ENCODE measurements around the gene QPCTL.
"Not testable (repeated sequence)": the region's sequence is repeated elsewhere in the genome, so short reads cannot be mapped to it uniquely, and the experiment has no call there.

Gene QPCTL

GRCh38 chr19:45677351-45678230 lies 14.9 kb upstream of the QPCTL start:
- peak; percentile 82 for DNase-seq

GRCh38 chr19:45681391-45682015 lies 11.0 kb upstream of the QPCTL start:
- peak; percentile 85 for DNase-seq

DNA sequence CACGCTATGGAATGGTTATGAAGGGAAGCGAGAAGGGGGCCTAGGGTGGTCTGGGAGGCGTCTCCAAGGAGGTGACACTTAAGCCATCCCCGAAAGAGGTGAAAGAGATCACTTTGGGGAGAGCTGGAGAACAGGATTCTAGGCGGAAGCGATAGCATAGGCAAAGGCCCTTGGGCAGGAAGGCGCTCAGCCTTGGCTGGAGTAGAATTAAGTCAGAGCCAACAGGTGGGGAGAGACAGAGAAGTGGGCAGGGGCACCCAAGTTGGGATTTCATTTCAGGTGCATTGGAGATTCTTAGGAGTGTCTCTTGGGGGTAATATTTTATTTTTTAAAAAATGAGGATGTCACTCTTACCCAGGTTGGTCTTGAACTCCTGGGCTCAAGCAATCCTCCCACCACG lies 10.3 kb upstream of the QPCTL start:
- DNase-seq, result no peak

DNA sequence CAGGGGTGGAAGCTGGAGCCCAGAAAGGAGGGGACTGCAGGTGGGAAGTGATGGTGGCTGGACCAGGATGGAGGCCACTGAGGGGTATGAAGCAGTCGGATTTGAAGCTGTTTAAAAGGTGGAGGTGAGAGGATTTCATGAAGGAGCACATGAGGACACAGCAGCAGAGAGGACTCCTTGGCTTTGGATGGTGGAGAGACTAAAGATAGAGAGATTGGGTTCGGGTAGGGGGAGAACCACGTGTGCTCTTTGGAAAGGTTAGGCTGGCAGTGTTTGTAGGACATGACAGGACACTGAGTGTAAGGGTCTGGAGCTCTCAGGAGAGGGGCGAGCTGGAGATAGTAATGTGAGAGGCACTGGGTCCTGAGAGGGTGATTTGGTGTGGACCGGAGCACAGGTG lies 9.6 kb upstream of the QPCTL start:
- no peak for DNase-seq

DNA sequence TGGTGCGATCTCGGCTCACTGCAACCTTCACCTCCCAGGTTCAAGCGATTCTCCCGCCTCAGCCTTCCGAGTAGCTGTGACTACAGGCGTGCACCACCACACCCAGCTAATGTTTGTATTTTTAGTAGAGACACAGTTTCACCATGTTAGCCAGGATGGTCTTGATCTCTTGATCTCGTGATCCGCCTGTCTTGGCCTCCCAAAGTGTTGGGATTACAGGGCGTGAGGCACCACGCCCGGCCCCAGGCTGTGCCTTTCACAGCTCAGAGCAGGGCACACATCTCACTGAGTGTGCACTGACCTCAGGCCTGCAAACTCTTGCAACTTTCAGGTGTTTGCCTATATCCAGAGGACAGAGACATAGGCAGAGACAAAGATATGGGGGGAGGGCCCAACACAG lies 7.4 kb upstream of the QPCTL start:
- DNase-seq, result not testable (repeated sequence)

DNA sequence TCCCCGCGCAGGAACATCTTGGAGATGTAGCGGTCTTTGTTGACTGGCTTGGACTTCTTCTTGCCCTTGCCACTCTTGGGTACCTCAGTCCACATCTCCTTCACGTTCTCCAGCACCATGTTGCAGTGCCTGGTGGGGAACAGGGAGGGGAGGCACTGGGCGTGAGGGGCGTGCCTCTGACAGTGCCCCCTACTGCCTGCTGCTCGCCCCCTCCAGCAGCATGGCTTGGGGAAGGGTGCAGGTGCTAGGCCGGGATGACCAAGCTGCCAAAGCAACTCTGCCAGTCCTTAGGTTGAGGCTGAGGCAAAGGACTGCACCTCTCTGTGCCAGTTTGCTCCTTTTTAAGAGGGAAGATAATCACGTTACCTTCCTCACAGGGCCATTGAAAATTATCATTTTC lies 4.9 kb upstream of the QPCTL start:
- no peak for DNase-seq

DNA sequence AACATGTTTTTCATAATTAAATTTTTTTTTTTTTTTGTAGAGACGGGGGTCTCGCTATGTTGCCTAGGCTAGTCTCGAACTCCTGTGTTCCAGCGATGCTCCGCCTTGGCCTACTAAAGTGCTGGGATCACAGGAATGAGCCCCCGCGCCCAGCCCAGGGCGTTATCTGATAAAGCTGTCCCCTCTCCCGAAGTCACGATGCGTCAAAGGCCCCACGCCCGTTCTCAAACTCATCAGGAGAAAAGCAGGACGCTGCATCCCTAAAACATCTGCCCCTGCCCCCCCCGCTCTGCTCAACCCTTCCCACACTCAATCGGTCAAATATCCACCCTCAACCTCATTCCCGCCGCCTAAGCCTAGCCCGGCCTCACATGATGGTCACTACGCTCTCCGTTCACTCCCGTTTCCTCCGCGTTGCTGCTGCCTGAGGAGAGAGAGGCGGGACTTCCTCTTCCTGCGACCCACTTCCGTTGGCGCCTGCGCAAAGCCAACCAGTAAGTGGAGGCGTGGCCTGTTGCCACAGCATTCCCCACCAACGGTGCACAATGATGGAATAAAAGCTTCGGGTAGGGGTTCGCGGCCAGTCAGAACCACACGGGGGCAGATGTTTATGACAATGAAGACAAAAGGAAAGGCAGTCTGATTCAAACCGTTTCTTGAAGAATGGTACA lies 815 bp upstream of the QPCTL start, which contains the start of gene SNRPD2:
Gene SNRPD2 (minus strand): TSS at position 438 of the 671 bp plus-strand sequence. CDS start 65 bp downstream, at position 373.
- DNase-seq, result peak; percentile 87

DNA sequence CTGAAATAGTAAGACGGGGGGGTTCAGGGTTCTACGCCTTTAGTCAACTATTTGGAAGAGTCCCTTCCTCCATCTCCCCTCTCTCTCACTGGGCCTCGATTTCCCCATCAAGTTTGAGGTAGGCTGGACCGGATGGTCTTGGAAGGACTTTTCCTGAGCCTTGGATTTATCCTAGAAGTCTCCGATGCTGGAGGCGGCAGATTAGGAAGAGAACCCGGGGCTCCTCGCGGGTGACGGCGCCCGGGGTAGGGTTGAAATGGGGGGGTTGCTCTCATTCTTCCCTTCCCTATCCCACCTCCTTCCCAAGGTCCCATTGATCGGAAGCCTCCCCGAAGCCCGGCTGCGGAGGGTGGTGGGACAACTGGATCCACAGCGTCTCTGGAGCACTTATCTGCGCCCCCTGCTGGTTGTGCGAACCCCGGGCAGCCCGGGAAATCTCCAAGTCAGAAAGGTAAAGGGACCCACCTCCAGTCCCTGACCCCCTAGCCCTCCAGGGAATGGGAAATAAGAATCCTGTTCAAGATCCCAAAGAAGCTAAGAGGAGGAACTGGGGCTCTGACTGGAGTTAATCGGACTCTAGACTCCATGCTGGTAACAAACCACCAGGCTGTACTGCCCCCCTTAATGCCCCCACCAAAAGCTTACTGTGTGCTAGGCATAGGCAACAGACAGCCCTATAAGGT lies 781 bp downstream of the QPCTL start:
- peak; percentile 79 for DNase-seq

GRCh38 chr19:45701676-45702075 lies 9.2 kb downstream of the QPCTL start:
- no peak for DNase-seq

DNA sequence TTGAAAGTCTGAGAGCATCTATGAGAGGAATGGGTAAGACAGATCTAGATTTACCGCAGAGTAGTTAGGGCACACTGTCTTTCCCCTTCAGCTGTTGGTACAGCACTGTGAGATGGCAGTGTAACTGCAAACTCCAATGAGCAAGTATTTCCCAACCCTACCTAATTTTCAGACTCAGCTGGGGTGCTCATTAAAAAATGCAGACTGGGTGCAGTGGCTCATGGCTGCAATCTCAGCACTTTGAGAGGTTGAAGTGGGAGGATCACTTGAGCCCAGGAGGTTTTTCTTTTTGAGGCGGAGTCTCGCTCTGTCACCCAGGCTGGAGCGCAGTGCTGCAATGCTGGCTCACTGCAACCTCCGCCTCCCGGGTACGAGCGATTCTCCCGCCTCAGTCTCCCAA lies 12.6 kb downstream of the QPCTL start:
- no peak for DNase-seq

DNA sequence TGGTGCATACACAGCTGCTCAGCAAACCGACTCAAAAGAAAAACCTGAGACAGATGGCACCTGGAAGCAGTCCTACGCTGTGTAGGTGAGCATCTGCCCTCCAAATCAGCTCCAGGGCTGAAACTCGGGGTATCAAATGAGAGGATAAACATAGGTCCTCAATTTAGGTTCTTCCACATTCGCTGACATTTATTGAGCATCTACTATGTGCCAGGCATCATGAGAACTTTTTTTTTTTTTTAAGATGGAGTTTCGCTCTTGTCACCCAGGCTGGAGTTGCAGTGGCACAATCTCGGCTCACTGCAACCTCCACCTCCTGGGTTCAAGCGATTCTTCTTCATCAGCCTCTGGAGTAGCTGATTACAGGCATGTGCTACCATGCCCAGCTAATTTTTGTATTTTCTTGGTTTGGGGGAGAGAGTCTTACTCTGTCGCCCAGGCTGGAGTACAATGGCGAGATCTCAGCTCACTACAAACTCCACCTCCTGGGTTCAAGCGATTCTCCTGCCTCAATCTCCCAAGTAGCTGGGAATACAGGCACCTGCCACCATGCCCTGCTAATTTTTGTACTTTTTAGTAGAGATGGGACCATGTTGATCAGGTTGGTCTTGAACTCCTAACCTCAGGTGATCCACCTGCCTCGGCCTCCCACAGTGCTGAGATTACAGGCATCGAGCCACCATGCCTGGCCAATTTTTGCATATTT lies 13.4 kb downstream of the QPCTL start:
- DNase-seq, result no peak

DNA sequence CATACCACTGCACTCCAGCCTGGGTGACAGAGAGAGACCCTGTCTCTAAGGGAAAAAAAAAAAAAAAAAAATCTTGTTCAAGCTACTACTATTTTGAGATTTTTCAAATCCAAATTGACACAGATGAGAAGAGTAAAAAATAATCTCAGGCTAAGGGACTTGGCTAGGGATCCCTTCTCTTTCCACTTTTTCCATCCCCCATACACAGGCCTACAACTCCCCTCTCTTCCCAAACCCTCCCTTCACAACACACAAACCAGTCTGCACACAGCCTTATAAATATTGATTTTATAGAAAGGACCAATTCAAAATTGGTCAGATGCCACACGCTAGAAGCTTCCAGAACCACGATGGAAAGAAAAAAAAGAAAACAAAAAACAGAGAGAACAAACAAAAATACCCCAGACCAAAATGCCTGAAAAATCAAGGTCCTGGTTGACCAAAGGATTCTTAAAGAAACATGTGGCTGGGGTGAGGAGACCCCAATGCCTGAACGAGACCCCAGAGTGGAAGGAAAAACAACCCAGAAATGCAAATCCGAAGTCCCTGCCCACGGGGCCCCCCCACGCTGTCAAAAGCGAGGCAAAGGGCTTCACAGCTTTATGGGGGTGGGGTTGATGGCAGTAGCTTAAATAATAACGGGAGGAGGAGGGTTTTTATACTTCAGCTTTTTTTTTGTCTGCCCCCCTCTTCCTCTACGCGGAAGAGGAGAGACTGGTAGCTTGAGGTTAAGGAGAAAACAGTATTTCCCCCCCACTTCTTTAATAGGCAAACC lies 18.1 kb downstream of the QPCTL start:
- DNase-seq, result no peak

DNA sequence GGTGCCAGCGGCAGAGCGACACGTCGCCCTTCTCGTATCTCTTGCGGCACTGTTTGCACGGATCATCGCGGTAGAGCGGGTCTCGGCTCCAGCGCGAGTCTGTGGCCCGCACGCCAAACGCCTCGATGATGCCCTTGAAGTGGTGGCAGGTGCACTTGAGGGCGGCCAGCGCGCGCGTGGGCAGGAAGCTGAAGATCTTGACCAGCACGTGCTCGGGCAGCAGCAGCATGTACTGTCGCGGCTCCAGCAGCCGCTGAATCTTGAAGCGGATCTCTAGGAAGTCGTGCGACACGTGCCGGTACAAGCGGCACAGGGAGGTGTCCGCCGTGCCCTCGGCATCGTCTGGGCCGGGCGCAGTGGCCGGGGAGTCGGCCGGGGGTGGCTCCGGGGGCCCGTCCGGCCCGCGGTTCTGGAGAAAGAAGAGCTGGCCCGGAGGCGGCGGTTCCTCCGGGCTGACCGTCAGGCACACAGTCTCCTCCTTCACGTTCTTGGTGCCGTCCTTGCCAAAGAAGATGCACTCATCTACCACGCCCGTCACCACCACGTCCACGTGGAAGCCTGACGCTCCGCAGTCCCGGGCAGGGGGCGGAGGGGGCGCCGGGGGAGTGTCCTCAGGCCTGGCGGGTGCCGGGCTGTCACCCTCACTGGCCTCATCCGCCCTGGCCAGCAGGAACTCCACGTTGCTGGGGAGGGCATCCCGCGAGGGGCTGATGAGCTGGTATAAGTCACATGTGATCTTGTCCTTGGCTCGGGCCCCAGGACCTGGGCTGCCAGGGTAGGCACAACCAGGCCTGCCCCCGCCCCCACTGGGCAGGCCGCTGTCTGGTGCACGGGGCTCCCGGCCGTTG lies 19.6 kb downstream of the QPCTL start:
- DNase-seq, result no peak

DNA sequence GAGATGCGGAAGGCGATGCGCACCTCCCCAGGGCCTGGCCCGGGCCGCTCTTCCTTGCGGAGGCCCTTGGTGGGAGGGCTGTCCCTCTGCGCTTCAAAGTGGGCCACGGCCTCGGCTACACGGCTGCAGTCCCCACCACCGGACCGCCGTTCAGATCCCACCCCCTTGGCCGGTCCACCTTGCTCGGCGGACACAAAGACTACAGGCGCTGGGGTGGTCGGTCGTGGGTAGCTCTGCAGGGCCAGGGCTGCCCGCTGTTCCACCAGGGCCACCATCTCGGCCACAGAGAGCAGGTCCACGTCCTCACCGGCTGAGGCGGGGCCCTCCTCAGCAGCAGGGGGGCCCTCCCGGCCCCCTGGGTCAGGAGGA lies 20.2 kb downstream of the QPCTL start:
- no peak for DNase-seq

DNA sequence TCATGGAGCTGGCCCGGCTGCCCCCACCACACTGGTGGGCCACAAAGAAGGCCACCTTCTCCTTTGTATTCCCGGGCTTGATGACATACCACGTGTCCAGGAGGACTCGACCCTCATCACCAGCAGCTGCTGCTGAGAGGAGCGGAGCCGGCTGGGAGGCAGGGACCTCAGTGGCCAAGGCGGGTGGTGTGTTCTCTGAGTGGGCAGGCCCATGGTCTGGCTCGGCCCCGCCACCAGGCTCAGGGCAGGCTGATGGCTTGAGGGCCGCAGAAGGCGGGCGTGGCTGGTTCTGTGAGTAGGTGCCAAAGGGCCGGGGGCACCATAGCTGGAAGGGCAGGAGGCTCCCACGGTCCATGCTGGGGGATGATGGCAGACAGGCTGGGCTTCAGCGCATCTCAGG lies 20.7 kb downstream of the QPCTL start:
- DNase-seq, result no peak

DNA sequence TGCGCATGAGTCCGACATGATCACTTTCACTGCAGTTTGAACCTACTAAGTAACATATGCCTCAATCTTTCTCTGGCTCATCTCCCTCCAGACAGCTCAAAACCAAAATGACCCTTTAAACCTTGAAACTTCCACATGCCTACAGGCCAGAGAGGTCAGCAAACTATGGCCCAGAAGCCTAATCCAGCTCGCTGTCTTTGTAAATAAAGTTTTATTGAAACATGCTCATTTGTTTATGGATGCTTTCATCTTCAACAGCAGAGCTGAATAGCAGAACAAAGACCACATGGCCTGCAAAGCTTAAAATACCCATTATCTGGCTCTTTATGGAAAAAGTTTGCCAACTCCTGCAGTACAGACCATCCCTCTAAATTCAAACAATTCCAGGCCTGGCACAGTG lies 22.7 kb downstream of the QPCTL start:
- DNase-seq, result no peak

GRCh38 chr19:45716359-45717130 lies 24.1 kb downstream of the QPCTL start:
- DNase-seq, result no peak

DNA sequence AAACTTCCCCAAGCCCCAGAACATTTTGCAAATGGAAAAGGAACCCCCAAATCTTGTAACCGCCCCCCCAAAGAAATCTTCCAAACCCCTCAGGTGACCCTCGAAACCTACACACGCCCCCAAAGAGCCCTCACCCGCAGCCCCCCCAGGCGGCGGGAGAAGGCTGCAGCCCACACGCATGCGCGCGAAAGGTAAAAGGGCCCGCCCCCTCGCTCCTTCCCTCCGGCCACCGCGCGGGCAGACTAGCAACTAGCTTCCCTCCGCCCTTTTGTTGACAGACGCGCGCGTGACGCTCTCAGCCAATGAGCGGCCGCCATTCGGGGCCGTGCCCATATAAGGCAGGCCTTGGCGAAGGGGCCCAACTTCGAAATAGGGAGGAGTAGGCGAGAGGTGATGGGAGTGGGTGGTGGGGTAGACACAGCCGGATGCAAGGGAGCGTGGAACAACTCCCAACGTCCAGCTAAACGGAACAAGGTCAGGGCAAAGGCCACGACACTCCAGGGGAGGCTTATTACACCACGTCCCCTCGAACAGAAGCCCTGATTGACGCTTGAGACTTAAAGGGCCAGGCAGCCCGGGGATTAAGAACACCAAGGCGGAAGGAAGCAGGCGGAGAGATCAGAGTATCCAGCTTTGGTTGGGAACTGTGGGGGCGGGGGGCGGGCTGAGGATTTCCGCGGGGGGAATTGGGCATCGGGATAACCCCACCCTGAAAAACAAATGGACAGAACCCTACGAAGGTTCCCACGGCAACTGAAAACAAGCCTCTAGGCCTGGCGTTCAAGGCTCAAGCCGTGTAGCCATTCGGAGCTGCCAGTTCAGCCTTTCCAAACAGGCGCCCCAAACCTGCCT lies 24.9 kb downstream of the QPCTL start:
- peak; percentile 96 for DNase-seq
